GM04503 (cell line): ENCODE measurements around the gene MAN2C1.
"Not testable (repeated sequence)": the region's sequence is repeated elsewhere in the genome, so short reads cannot be mapped to it uniquely, and the experiment has no call there.

ENCODE experiments used
- DNase-seq: peaks from one replicate; pipeline ENCODE4 v3.0.0-alpha.2; 2012; ENCODE audit warnings: low read depth

Gene MAN2C1

GRCh38 chr15:75367913-75368688 is at the start of gene MAN2C1:
Gene MAN2C1 (minus strand): TSS chr15:75368607. CDS start chr15:75368583, 24 bp downstream.
- DNase-seq, result peak; percentile 70

DNA sequence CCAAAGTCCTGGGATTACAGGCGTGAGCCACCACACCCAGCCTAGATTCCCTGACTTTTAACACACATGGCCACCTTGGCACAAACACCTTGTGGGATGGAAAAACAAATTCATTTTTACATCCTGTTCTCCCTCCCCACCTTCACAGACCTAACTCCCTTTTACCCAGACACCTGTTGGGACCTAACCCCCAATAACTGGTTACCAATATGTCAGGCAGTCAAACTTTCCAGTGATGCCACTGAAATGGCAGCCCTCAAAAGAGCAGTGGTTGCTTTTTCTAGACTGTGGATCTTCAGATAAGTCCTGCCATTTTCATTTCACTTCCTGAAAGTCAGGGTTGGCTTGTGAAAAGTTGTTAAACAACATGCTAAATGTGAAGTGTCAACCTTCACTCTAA is 48.2 kb upstream of the MAN2C1 start:
- no peak for DNase-seq

GRCh38 chr15:75410196-75410595 is 41.8 kb upstream of the MAN2C1 start:
- DNase-seq, result no peak

- no peak for DNase-seq
Measured at GRCh38 chr15:75407083-75407482, 38.7 kb upstream of the MAN2C1 start.

DNA sequence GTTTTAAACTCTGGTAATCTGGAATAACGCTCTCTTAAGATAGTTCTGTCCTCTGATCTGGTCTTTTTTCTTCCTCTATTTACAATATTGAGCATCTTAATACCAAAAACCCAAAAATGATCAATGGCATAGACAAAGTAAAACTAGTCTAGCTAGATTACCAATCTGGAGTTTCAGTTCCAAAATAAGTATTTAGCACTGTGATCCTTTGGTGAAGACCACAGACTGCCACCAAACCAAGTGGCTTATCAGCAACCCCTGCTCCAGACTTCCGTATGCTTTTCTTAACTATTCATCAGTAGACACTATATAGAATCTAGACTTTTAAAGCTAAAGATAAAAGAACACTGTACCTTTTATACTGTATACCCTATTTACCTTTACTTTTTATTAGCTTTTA is 35.5 kb upstream of the MAN2C1 start:
- DNase-seq, result no peak

- peak; percentile 11 for DNase-seq
Measured at GRCh38 chr15:75397494-75397893, 29.1 kb upstream of the MAN2C1 start.

GRCh38 chr15:75389791-75390382 is 21.5 kb upstream of the MAN2C1 start:
- DNase-seq, result no peak

DNA sequence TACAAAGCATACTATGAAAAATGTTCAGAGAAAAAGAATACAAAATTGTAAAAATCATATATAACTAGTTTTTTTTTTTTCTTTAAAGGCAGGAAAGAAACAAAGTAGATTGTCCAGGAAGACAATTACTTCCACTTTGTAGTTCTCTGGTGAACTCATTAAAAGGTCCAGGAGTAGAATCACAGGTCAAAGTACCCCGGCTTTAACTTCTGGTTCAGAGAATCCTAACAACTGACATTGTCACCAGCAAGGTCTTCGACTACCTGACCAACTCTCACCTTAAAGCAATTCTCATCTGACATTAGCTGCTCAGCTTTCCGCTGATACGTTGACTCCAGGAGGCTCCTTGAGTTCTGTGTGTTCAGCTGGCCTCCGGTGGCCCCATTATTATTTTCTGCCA is 15.6 kb upstream of the MAN2C1 start:
- not testable (repeated sequence) for DNase-seq

DNA sequence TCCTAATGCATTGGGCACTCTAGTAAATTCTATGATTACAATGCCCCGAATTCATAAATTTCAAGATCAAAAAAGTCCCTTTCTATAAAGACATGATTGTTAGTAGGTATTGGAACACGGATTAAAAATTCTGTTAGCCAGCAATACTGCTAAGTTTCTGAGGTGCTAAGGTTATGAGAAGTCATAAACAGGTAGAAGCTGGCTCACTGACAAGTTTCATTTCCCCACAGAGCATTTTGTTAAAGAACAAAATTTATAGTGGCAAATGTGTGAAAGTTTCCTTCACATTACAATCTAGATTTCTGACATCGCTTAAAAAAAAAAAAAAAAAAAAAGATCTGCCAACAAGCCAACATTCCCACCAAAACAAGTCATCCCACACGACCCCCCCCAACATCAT is 12.4 kb upstream of the MAN2C1 start:
- DNase-seq, result no peak

DNA sequence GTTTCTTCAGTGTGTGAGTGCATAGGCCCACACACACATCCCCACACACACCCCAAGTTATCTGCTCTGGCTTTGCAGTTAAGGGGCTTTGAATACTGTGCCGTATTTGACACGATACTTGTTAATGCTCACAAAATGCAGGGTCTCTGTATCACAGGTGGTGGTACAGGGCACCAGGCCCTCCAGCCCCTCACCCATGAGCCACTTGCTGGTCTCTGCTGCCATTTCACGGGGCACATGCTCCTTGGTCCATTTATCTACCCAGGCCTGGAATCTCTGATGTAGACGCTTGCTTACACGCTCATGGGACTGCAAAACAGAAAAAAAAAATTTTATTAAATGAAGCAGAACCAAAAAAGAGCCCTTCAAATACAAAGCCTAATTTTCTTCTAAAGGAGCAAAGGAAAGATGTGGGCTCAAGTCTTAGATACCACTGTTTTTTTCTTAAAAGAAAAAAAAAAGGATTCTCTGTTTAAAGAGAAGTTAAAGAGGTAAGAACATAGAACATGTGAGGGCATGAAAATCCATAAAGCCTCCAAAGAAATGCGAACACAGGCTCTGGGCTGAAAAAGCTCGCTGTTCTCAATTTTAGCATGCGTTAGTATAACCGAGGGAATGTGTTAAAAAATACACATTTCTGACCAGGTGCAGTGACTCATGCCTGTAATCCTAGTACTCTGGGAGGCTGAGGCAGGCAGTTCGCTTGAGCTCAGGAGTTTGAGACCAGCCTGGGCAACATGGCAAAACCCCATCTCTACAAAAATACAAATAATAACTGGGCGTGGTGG is 3.7 kb upstream of the MAN2C1 start:
- no peak for DNase-seq

- DNase-seq, result no peak
Measured at GRCh38 chr15:75371486-75371885, 3.1 kb upstream of the MAN2C1 start.

- no peak for DNase-seq
Measured at GRCh38 chr15:75369897-75370581, 1.6 kb upstream of the MAN2C1 start.

DNA sequence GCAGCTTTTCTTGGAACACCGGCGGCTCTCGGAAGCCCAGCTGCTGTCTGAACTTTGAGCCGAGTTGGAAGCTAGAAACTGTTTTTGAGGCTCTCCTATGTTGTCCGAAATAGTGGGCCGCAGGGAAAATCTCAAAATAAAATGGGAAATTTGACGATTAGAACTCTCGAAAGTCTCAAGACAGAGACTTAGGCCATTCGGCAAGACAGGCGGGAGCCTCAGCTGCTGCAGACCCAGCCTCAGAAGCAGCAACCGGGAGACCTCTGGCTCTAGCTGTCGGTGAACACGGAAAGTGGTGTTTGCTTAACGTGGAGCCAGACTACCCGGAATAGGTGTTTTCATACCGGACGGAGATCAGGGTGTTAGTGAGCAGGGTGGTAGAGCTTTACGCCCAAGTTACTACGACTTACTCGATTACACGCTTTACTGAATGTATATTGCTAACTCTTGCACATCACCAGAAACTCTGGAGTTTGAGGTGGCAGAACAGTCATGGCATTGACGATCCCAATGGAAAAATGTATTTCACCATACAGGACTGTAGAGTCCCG is 357 bp upstream of the MAN2C1 start:
- peak; percentile 2 for DNase-seq

DNA sequence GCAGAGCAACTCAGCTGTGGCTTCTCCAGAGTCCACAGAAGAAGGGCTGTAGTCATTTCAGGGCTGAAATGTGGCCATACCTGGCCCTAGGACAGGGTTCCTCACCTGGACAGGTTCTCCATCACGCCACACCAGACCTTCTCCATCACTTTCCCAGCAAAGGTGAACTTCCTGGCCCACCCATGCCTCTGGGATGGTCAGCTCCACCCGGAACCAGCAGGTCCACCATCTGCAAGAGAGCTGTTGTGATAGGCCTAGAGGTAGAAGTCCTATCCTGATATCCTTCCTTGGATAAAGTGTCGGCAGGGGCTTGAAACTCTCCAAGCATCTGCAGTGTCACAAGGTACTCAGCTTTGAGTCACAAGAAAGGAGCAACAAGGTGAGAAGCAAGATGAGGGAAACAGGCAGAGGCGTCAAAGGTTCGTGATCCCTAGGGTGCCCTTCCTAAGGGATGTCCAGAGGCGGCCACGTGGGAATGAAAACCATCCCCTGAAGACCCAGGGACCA is 948 bp downstream of the MAN2C1 start:
- no peak for DNase-seq

DNA sequence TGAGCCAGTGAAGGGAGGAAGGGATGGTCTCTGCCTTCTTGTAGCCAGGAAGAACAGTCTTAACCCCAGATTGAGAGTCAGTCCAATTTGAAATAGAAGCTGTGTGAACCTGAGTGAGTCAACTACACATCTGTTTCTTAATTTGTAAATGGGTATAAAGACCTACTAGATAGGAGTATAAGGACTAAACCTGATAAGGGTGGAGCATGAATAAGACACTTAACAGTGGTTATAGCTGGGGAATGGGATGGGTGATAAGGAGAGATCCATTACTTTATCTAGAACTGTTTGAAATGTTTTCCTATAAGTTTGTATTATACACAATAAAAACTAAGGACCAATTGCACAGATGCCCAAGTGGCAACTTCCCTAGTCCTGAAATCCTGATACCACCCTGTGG is 1.4 kb downstream of the MAN2C1 start:
- DNase-seq, result no peak

DNA sequence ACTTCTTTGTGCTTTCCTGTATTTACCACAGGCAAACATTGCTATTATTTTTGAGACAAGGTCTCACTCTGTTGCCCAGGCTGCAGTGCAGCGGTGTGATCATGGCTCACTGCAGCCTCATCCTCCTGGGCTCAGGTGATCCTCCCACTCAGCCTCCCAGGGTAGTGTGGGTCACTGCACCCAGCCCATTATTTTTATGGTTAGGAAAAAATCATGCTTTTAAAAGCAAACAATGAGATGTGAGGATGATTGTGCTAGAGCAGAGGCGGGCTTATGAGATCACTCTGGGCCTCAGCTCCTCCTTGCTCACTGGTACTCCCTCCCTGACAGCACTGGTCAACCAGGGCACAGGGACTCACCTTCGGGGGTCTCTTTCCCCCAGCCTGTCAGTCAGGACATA is 2.2 kb downstream of the MAN2C1 start:
- DNase-seq, result no peak

GRCh38 chr15:75364881-75365280 is 3.5 kb downstream of the MAN2C1 start:
- DNase-seq, result no peak

GRCh38 chr15:75363786-75364185 is 4.6 kb downstream of the MAN2C1 start:
- DNase-seq, result no peak

- DNase-seq, result no peak
Measured at GRCh38 chr15:75362642-75363249, 5.7 kb downstream of the MAN2C1 start.

- DNase-seq, result no peak
Measured at GRCh38 chr15:75361989-75362641, 6.3 kb downstream of the MAN2C1 start.
